Mammary epithelial cell (primary cell): ENCODE results near the gene ANKRD40CL.

ENCODE experiments used
- EZH2 ChIP-seq: IDR thresholded peaks from 2 replicates; pipeline ENCODE4 v1.6.1; 2012; ENCODE audit warnings: low read length, inconsistent platforms, borderline replicate concordance
- TF ChIP-seq, protein P1 (sequence below), 2 donors: IDR thresholded peaks in 1 of 2; conservative IDR thresholded peaks in 1 of 2; 2 replicates each; pipeline ENCODE4 v1.5.1; 2011 to 2012; ENCODE audit warnings: inconsistent platforms in 2 of 2, low read length in 2 of 2, mild to moderate bottlenecking in 2 of 2, control low read depth in 1 of 2, low read depth in 1 of 2; ENCODE audit not compliant: insufficient read depth in 1 of 2; ENCODE audit errors: extremely low read depth in 1 of 2

DNA sequence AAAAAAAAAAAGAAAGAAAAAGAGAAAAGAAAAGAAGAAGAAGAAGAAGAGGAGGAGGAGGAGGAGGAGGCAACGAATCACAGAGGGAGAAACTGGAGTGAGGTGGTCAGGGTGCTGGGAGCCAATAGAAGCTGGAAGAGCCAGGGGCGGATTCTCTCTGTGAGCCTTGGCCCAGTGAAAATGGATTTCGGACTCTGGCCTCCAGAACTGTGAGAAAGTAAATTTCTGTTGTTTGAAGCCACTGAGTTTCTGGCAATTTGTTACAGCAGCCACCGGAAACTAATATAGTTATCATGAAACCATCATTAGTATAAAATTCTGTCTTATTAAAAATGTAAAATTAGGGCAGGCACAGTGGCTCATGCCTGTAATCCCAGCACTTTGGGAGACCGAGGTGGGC lies 40.4 kb upstream of the ANKRD40CL start:
- TF ChIP-seq, protein P1, sequence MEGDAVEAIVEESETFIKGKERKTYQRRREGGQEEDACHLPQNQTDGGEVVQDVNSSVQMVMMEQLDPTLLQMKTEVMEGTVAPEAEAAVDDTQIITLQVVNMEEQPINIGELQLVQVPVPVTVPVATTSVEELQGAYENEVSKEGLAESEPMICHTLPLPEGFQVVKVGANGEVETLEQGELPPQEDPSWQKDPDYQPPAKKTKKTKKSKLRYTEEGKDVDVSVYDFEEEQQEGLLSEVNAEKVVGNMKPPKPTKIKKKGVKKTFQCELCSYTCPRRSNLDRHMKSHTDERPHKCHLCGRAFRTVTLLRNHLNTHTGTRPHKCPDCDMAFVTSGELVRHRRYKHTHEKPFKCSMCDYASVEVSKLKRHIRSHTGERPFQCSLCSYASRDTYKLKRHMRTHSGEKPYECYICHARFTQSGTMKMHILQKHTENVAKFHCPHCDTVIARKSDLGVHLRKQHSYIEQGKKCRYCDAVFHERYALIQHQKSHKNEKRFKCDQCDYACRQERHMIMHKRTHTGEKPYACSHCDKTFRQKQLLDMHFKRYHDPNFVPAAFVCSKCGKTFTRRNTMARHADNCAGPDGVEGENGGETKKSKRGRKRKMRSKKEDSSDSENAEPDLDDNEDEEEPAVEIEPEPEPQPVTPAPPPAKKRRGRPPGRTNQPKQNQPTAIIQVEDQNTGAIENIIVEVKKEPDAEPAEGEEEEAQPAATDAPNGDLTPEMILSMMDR (conservative IDR thresholded peaks at IDR 0.05 in 1 of 2, IDR thresholded peaks at IDR 0.05 in 1 of 2; ENCODE audit: extremely low read depth in 1 of 2, insufficient read depth in 1 of 2, low read depth in 1 of 2, low read length in 2 of 2) = no peak
- no peak for TF ChIP-seq EZH2
